A549 treated with dexamethasone at 1 μM for 4 hours (cell line): ENCODE results near the gene LOXL3. TPM values are rescaled to one million over a fixed set of nuclear protein-coding genes. Genes with fewer than 3 reads are reported as not detected.

Source experiments
- total RNA-seq: library from RNA; stranded (reverse); fragments of 200-300 nt; extraction: Qiagen RNA extraction; gene quantifications from 5 replicates; pipeline ENCODE4 v1.2.3, GENCODE V29; 2022

Gene LOXL3, protein sequence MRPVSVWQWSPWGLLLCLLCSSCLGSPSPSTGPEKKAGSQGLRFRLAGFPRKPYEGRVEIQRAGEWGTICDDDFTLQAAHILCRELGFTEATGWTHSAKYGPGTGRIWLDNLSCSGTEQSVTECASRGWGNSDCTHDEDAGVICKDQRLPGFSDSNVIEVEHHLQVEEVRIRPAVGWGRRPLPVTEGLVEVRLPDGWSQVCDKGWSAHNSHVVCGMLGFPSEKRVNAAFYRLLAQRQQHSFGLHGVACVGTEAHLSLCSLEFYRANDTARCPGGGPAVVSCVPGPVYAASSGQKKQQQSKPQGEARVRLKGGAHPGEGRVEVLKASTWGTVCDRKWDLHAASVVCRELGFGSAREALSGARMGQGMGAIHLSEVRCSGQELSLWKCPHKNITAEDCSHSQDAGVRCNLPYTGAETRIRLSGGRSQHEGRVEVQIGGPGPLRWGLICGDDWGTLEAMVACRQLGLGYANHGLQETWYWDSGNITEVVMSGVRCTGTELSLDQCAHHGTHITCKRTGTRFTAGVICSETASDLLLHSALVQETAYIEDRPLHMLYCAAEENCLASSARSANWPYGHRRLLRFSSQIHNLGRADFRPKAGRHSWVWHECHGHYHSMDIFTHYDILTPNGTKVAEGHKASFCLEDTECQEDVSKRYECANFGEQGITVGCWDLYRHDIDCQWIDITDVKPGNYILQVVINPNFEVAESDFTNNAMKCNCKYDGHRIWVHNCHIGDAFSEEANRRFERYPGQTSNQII
- total RNA-seq, result 0.22 to 0.58 TPM (median 0.35 TPM) in 5 replicates

DNA sequence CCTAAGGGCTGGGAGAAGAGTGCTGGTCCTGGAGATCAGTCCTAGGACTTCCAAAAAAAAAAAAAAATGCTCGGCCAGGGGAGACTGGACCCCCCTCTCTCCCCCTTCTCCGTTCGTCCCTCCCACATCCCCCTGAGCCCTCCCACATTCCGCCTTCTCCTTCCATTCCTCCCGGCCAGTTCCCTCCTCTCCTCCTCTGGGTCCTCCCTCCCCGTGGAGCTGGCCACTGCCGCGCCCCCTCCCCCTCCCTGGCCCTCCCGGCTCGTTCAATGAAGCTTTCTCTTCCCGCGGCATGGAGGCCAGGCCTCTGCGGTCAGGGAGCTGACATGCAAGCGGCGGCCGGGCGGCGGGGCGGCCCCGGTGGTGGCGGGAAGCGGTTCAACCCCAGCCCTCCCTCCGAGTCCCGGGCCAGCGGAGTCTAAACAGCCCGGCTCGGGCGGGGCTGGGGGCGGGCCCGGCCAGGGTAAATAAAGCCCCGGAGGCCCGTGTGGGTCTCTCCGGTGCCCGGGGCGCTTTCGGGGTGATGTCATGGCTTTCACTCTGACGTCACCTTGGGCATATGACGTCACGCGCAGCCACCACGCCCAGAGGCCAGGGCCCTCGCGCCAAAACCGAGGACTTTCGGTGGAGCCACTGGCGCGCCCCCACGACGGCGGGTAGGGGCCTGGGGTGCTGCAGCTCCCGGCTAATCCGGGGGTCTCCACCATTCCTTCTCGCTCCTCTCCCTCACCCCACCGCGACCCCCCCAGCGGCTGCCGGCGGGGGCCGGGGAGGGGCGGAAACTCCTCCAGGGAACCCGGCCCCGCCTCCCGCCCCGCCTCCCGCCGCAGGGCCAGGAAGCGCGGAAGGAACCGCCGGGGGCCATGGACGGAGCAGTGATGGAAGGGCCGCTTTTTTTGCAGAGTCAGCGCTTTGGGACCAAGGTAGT lies at the start of gene LOXL3, which contains the start of gene DOK1:
TSS of gene LOXL3 (minus strand) at position 51 of the 928 bp plus-strand sequence. CDS start 1,308 bp downstream, outside the sequence.
TSS of gene DOK1 (plus strand) at position 829 of the 928 bp plus-strand sequence. CDS start at position 864, 35 bp downstream.

DNA sequence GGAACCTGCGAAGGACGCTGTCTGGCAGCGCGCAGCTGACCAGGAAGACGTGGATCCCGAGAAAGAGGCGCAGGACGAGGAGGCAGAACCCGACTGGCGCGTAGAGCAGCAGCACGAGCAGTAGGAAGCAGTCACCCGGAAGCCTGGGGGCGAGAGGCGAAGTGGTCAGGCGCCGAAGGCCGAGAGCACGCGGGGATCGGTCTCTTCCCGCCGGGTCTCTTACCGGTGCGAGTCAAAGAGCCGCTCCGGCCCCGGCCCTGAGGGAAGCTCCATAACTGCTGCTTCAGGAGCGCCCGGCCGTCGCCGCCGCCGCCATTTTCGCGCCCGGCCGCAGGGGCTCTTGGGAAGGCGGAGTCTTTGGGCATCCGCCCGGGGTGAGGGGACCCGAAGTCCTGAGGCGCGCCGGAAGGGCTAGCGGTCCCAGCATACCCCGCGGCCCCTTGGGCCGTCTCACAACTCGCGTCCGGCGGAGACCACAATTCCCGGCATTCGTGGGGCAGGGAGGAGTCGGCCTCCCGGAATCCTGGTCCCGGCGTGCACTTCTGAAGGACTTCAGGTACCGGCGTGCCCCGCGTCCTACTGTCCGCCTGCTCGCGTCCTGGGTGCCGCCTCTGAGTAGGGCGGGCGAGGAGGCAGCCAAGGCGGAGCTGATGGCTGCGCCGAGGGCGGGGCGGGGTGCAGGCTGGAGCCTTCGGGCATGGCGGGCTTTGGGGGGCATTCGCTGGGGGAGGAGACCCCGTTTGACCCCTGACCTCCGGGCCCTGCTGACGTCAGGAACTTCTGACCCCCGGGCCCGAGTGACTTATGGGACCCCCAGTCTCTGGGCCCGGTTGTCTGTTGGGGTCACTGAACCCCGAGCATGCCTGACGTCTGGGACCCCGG lies 24.1 kb downstream of the LOXL3 start, which contains the start of the genes AUP1 and HTRA2:
TSS of gene AUP1 (minus strand) at position 350 of the 882 bp plus-strand sequence. CDS start at position 273, 77 bp downstream.
TSS of gene HTRA2 (plus strand) at position 577 of the 882 bp plus-strand sequence. CDS start at position 651, 74 bp downstream.

DNA sequence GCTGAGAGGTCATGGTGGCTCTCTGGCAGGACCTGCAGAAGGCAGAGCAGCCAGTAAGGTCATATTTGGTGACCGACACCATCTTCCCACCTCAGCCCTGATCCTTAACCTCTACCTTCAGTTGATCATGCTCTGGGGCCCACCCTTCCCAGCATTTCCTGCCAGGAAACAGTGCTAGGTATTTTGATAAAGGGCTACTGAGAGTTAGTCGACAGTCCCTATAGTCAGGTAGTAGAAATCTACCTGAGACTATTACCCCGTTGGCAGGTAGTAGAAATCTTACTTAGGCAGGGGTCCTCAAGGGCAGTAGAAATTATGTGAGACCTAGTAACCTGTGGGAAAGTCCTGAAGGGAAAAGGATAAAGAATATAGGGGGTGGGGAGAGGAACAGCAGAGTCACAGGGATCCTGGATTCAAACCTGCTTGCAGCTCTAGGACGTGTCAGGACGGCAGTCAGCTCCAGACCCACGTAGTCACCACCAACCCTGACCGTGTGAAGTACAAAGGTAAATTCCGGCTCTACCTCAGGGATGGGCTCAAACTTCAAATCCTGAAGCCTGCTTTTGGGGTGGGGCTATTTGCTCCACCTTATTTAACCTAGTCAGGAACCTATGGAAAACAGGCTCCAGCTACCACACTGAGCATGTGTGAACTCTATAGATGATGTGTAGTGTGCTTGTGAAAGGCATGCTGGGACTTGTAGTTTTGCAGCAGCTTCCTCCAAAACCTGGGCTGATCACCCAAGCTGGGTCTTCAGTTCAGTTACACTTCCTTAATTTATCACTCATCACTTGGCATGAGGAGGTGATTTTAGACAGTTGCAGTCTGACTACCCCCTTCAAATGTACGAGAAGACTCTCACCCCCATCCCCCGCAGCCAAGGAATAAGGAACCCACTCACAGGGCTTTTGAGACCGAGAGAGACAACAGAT lies 27.8 kb downstream of the LOXL3 start, which contains the start of gene DQX1:
TSS of gene DQX1 (minus strand) at position 515 of the 932 bp plus-strand sequence. CDS start at position 13, 502 bp downstream.

DNA sequence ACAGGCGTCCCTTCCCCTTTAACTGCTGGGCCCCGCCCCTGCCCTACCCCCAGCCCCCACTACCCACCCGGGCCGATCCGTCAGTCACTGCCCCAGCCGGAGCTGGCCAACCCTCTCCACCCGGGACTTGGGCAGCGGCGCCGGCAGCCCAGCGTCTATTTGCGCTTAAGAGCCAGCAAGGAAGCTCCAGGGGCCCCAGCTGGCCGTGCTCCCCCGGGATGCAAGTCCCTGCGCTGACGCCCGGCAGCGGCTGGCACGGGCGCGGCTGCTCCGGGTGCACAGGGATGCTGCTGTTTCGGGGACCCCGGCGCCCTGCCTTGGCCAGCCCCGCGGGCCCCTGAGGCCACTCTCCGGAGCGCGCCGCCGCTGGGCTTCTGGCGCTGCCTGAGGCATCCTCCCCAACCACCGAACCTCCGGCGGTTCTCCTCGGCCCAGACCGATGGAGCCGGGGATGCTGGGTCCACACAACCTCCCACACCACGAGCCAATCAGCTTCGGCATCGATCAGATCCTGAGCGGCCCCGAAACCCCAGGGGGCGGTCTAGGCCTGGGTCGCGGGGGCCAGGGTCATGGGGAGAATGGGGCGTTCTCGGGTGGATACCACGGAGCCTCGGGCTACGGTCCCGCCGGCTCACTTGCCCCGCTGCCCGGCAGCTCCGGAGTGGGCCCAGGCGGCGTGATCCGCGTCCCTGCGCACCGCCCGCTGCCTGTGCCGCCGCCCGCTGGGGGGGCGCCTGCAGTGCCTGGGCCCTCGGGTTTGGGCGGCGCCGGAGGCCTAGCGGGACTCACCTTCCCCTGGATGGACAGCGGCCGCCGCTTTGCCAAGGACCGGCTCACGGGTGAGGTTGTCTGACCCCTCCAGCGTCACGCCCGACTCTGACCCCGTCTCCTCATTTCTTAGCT lies 39.1 kb downstream of the LOXL3 start, which contains the start of gene TLX2:
TSS of gene TLX2 (plus strand) at position 83 of the 903 bp plus-strand sequence. CDS start at position 440, 357 bp downstream.

DNA sequence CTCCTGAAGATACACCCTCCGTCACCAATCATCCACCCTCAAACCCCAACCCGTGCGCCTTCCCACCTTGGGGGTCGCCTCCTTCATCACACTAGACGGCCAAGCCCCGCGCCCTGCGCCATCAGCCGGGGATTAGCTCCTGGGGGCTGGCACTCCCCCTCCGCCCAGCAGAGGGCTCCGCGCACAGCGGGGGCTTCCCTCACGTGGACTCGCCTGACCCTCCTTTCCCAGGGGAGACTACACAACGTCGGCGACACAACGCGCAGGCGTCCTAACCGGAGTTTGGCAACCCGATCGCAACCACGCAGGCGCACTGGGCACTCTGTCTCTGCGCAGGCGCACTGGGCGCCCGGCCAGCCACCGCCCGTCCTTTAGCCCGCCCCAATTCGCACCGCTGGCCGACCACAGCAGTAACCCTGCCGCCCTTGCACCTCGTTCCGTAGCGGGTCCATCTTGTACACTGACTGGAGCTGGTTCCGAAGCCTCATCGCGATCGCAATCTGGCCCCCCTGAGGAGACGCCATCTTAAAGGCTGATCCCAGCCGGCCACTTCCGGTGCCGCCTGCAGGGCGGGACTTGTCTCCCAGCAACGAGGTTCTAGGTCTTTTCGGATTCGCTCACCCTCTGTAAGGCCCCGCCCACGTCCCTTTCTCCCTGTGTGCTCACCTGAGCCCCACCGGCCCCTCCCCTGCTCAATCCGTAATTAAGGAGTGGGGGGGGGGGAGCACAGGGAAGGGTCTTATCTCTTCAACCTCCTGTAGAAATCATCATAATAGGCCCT lies 46.4 kb downstream of the LOXL3 start, which contains the start of gene PCGF1:
TSS of gene PCGF1 (minus strand) at position 551 of the 781 bp plus-strand sequence. CDS start at position 524, 27 bp downstream.

DNA sequence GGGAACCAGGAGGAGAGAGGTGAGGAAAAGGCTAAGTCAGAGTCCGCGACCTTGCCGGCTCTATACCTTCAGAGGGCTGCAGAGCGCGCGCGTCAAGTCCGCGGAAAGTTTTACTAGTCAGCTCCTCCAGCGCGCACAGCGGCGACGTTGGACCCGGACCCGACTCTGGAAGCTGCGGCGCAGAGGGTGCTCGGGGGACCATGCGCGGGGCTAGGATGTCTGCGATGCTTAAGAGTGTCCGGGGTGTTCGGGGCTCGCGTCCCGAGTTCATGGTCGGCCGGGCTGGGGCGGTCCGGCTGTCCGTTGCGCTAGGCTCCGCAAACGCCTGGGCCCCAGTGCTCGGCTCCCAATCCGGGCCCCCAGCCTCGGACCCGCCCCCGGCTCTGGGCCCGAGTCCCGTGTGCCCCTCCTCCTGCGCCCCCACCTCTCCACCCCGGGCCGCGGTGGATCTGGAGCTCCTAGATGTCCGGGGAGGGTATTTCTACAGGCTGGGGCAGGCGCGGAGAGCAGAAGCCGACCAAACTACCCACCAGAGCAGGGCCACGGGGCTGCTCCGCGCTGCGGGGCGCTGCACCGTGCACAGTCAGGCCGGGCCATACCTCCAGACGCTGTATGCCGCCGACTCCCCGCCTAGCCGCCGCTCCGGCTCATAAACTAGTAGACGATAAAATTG lies 54.3 kb downstream of the LOXL3 start, which contains the start of gene LBX2:
TSS of gene LBX2 (minus strand) at position 337 of the 673 bp plus-strand sequence. CDS start at position 271, 66 bp downstream.

DNA sequence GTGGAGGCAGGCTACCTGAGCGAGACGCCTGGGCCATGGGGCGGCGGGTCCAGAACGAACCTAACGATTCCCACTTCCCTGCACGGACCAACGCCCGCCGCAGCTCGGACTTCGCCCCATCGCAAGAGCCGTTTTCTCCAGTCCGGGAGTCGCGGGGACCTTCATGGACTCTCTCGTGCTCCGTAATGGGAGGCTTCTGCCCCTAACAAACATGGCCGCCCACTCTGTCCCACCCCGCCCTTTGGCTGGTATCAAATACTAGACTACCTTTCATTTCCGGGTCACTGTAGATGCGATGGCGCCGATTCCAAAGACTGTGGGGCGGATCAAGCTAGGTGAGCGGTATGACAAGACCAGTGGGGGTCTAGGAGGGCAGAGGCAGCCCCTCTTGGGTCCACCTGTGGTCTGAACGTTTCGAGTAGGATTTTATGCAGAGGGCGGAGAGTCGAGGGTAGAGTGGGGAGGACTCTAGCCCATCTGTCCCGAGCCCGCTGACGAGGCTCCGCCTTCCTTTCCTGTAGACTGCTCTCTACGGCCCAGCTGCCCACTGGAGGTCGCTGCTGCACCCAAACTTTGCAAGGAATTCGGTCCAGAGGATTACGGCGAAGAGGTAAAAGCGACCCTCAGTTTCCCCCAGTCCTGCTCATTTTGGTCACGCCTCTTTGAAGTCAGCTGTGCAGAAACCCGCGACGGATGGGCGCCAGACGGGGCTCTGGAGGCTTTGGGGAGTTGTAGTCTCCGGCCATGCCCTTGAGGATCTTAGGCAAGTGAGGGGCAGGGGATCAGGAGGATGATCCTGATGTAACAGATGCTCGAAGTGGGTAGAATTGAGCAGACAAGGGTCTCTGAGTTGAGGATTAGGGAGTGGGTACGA lies 70.7 kb downstream of the LOXL3 start, which contains the start of the genes CCDC142 and TTC31:
TSS of gene CCDC142 (minus strand) at position 198 of the 874 bp plus-strand sequence. CDS start at position 37, 161 bp downstream.
TSS of gene TTC31 (plus strand) at position 281 of the 874 bp plus-strand sequence. CDS start at position 296, 15 bp downstream.

Other genes with a start within 250 kb of the LOXL3 start
- 0.15 to 0.34 TPM (median 0.28 TPM) in 5 replicates for gene SLC4A5, start 210.5 kb downstream of the LOXL3 start, total RNA-seq
- 108 to 168 TPM (median 160 TPM) in 5 replicates for gene DCTN1, start 173.6 kb downstream of the LOXL3 start, total RNA-seq
- 3.3 to 3.7 TPM (median 3.6 TPM) in 5 replicates for gene C2orf81, start 132.3 kb downstream of the LOXL3 start, total RNA-seq
- gene WDR54, start 132.2 kb downstream of the LOXL3 start, total RNA-seq, result 75.2 to 80.4 TPM (median 77.7 TPM) in 5 replicates
- 14.2 to 25.4 TPM (median 23.2 TPM) in 5 replicates for gene RTKN, start 112.0 kb downstream of the LOXL3 start, total RNA-seq
- 42.3 to 51.4 TPM (median 47.4 TPM) in 5 replicates for gene INO80B, start 98.9 kb downstream of the LOXL3 start, total RNA-seq
- gene WBP1, start 95.5 kb downstream of the LOXL3 start, total RNA-seq, result 44.4 to 86.4 TPM (median 77.7 TPM) in 5 replicates
- gene MOGS, start 88.6 kb downstream of the LOXL3 start, total RNA-seq, result 37.2 to 52.8 TPM (median 51.3 TPM) in 5 replicates
- gene MRPL53, start 81.3 kb downstream of the LOXL3 start, total RNA-seq, result 108 to 154 TPM (median 133 TPM) in 5 replicates
- gene CCDC142, start 70.9 kb downstream of the LOXL3 start, total RNA-seq, result 6.6 to 14.5 TPM (median 12.6 TPM) in 5 replicates
- gene TTC31, start 70.9 kb downstream of the LOXL3 start, total RNA-seq, result 10.6 to 16.6 TPM (median 15.0 TPM) in 5 replicates
- gene LBX2, start 54.3 kb downstream of the LOXL3 start, total RNA-seq, result 2.7 to 3.7 TPM (median 3.0 TPM) in 5 replicates
- 29.3 to 38.9 TPM (median 31.6 TPM) in 5 replicates for gene PCGF1, start 46.2 kb downstream of the LOXL3 start, total RNA-seq
- 0.17 to 0.31 TPM (median 0.21 TPM) in 5 replicates for gene TLX2, start 39.5 kb downstream of the LOXL3 start, total RNA-seq
- 0.07 to 0.15 TPM (median 0.08 TPM) in 3 of 5 replicates, not detected in the others for gene DQX1, start 27.7 kb downstream of the LOXL3 start, total RNA-seq
- gene AUP1, start 24.2 kb downstream of the LOXL3 start, total RNA-seq, result 176 to 254 TPM (median 231 TPM) in 5 replicates
- gene HTRA2, start 24.0 kb downstream of the LOXL3 start, total RNA-seq, result 31.4 to 39.0 TPM (median 38.8 TPM) in 5 replicates
- 3.5 to 5.2 TPM (median 4.4 TPM) in 5 replicates for gene DOK1, start 778 bp upstream of the LOXL3 start, total RNA-seq
- gene M1AP, start 94.4 kb upstream of the LOXL3 start, total RNA-seq, result not detected in 5 replicates
- 8.4 to 13.4 TPM (median 11.8 TPM) in 5 replicates for gene SEMA4F, start 100.3 kb upstream of the LOXL3 start, total RNA-seq